Prostate gland (tissue), 2 donors: ENCODE results near the gene LHCGR.

Source experiments
- CTCF ChIP-seq, 4 experiments: fragments of 200-600 bp in 2 of 4; fragments of 450-650 bp in 2 of 4; sonication (generic) in 2 of 4; IDR thresholded peaks; 1 replicate in 3 of 4; 2 replicates in 1 of 4; pipeline ENCODE4 v1.5.1; 2016 to 2019; ENCODE audit warnings: antibody characterized with exemption in 4 of 4, mild to moderate bottlenecking in 2 of 4, moderate library complexity in 2 of 4
- POLR2A ChIP-seq: fragments of 450-650 bp; IDR thresholded peaks from one replicate; pipeline ENCODE4 v1.6.1; 2016; ENCODE audit warnings: antibody characterized with exemption, mild to moderate bottlenecking
- POLR2AphosphoS5 ChIP-seq: sonication (generic); formaldehyde crosslinking; IDR thresholded peaks from one replicate; pipeline ENCODE4 v1.6.1; 2017; ENCODE audit warnings: antibody characterized with exemption

GRCh38 chr2:48733067-48733503, 22.4 kb downstream of the LHCGR start:
- TF ChIP-seq CTCF (IDR thresholded peaks at IDR 0.05) (no peak), POLR2A (no peak), POLR2AphosphoS5 (no peak)
